Vagina (tissue), 2 donors: ENCODE results near the gene SLC5A10.
"Not testable (repeated sequence)": the region's sequence is repeated elsewhere in the genome, so short reads cannot be mapped to it uniquely, and the experiment has no call there.

Source experiments
- CTCF ChIP-seq, 3 experiments: fragments of 450-650 bp in 2 of 3; fragments of 200-600 bp in 1 of 3; sonication (generic) in 1 of 3; IDR thresholded peaks; one replicate each; pipeline ENCODE4 v1.5.1; 2017 to 2019; ENCODE audit warnings: antibody characterized with exemption in 3 of 3, mild to moderate bottlenecking in 2 of 3, moderate library complexity in 2 of 3
- POLR2A ChIP-seq, 2 donors: fragments of 450-650 bp; IDR thresholded peaks; one replicate each; pipeline ENCODE4 v1.6.1; 2017; ENCODE audit warnings: antibody characterized with exemption in 2 of 2, mild to moderate bottlenecking in 2 of 2, moderate library complexity in 2 of 2
- POLR2AphosphoS5 ChIP-seq, 2 donors: sonication (generic); formaldehyde crosslinking; IDR thresholded peaks; one replicate each; pipeline ENCODE4 v1.9.0; 2017; ENCODE audit warnings: antibody characterized with exemption in 2 of 2, mild to moderate bottlenecking in 2 of 2, low read depth in 1 of 2; ENCODE audit not compliant: insufficient read depth in 1 of 2

DNA sequence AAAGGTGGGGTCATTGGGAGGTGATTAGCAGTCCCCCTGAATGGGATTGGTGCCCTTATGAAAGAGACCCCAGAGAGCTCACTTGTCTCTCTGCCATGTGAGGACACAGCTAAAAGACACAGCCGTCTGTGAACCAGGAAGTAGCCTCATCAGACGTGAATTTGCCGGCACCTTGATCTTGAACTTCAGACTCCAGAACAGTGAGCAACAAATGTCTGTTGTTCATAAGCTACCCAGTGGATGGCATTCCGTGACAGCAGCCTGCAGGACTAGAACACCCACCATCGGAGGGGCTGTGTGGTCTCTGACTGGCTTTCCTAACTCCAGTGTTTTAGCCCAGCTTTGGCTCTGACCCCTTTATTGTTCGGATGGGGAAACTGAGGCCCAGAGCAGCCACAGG is 85.6 kb downstream of the SLC5A10 start:
- not testable (repeated sequence) for TF ChIP-seq CTCF (IDR thresholded peaks at IDR 0.05); POLR2AphosphoS5 (IDR thresholded peaks at IDR 0.05; ENCODE audit: insufficient read depth in 1 of 2, low read depth in 1 of 2); POLR2A (IDR thresholded peaks at IDR 0.05)
